IMR-90 (cell line): ENCODE data around the gene ERC2.

Experiments
- BHLHE40 ChIP-seq: fragments of 150-350 bp; IDR thresholded peaks from 2 replicates; pipeline ENCODE4 v1.6.1; 2016; ENCODE audit warnings: mild to moderate bottlenecking, low read depth, low read length
- CEBPB ChIP-seq: IDR thresholded peaks from 2 replicates; pipeline ENCODE4 v1.6.1; 2012; ENCODE audit warnings: low read depth, low read length, improper control_type of control experiment
- CHD1 ChIP-seq: IDR thresholded peaks from 2 replicates; pipeline ENCODE4 v1.6.1; 2012; ENCODE audit warnings: low read depth, low read length, improper control_type of control experiment
- CTCF ChIP-seq: conservative IDR thresholded peaks from 2 replicates; pipeline ENCODE4 v1.5.1; 2012; ENCODE audit warnings: mild to moderate bottlenecking, low read depth, low read length, improper control_type of control experiment
- FOS ChIP-seq: fragments of 150-350 bp; IDR thresholded peaks from 2 replicates; pipeline ENCODE4 v1.6.1; 2016; ENCODE audit warnings: low read depth, low read length
- MAFK ChIP-seq: IDR thresholded peaks from 2 replicates; pipeline ENCODE4 v1.6.1; 2012; ENCODE audit warnings: low read depth, low read length, improper control_type of control experiment
- MAZ ChIP-seq: IDR thresholded peaks from 2 replicates; pipeline ENCODE4 v1.6.1; 2012; ENCODE audit warnings: low read depth, mild to moderate bottlenecking, low read length, improper control_type of control experiment, moderate library complexity, borderline replicate concordance
- MXI1 ChIP-seq: IDR thresholded peaks from 2 replicates; pipeline ENCODE4 v1.6.1; 2012; ENCODE audit warnings: low read depth, mild to moderate bottlenecking, low read length, moderate library complexity, borderline replicate concordance
- POLR2A ChIP-seq: IDR thresholded peaks from 2 replicates; pipeline ENCODE4 v1.6.1; 2012; ENCODE audit warnings: mild to moderate bottlenecking, low read depth, low read length
- RAD21 ChIP-seq: IDR thresholded peaks from 2 replicates; pipeline ENCODE4 v1.6.1; 2012; ENCODE audit warnings: low read length, improper control_type of control experiment
- RFX5 ChIP-seq: IDR thresholded peaks from 2 replicates; pipeline ENCODE4 v1.8.0; 2012; ENCODE audit warnings: low read depth, mild to moderate bottlenecking, low read length, moderate library complexity
- SMC3 ChIP-seq: fragments of 150-350 bp; IDR thresholded peaks from 2 replicates; pipeline ENCODE4 v1.6.1; 2016; ENCODE audit warnings: low read depth, mild to moderate bottlenecking, antibody characterized with exemption, low read length, moderate library complexity
- TF ChIP-seq, protein P1 (sequence below): fragments of 150-350 bp; IDR thresholded peaks from 2 replicates; pipeline ENCODE4 v1.6.1; 2016; ENCODE audit warnings: low read depth, mild to moderate bottlenecking, low read length, moderate library complexity, borderline replicate concordance

- TF ChIP-seq POLR2A (no peak), CTCF (no peak), BHLHE40 (no peak), CEBPB (no peak), MAZ (no peak), RFX5 (no peak), CHD1 (no peak), FOS (no peak), MAFK (no peak), RAD21 (no peak), MXI1 (no peak), SMC3 (no peak)
- TF ChIP-seq, protein P1, sequence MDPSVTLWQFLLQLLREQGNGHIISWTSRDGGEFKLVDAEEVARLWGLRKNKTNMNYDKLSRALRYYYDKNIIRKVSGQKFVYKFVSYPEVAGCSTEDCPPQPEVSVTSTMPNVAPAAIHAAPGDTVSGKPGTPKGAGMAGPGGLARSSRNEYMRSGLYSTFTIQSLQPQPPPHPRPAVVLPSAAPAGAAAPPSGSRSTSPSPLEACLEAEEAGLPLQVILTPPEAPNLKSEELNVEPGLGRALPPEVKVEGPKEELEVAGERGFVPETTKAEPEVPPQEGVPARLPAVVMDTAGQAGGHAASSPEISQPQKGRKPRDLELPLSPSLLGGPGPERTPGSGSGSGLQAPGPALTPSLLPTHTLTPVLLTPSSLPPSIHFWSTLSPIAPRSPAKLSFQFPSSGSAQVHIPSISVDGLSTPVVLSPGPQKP = no peak
Measured at GRCh38 chr3:55827786-55828185, 640.5 kb downstream of the ERC2 start.
